Nephron (organoid): ENCODE data around the gene FPGS.

Experiments used
- H3K27ac Mint-ChIP-seq, 3 experiments: 2 replicates each; pipeline ENCODE4 v1.8.0; 2020; ENCODE audit warnings: mixed read lengths in 3 of 3, mild to moderate bottlenecking in 2 of 3, moderate library complexity in 1 of 3
- H3K27me3 Mint-ChIP-seq: 2 replicates; pipeline ENCODE4 v1.8.0; 2021; ENCODE audit warnings: low read depth, mild to moderate bottlenecking, moderate library complexity, mixed read lengths
- H3K36me3 Mint-ChIP-seq: 2 replicates; pipeline ENCODE4 v1.8.0; 2020; ENCODE audit warnings: low read depth, mixed read lengths
- H3K4me1 Mint-ChIP-seq: 2 replicates; pipeline ENCODE4 v1.8.0; 2020; ENCODE audit warnings: mixed read lengths
- H3K4me3 Mint-ChIP-seq, 3 experiments: 2 replicates each; pipeline ENCODE4 v1.8.0; 2020; ENCODE audit warnings: mild to moderate bottlenecking in 3 of 3, mixed read lengths in 3 of 3, moderate library complexity in 2 of 3
- H3K9me3 Mint-ChIP-seq: 2 replicates; pipeline ENCODE4 v1.8.0; 2020; ENCODE audit warnings: mixed read lengths
- CTCF ChIP-seq, 3 experiments: fragments of 200-600 bp; sonication (generic); IDR thresholded peaks; one replicate each; pipeline ENCODE4 v1.5.0; 2021; ENCODE audit warnings: antibody characterized with exemption in 3 of 3; ENCODE audit not compliant: unreplicated experiment in 3 of 3

Gene FPGS

GRCh38 chr9:127822108-127822507, 19.4 kb downstream of the FPGS start:
- H3K27me3 Mint-ChIP-seq: peaks cover 3% of the 10 kb centered on the region

GRCh38 chr9:127825319-127826051, 22.8 kb downstream of the FPGS start:
- H3K27me3 Mint-ChIP-seq: peaks cover 3% of the 10 kb centered on the region
- H3K9me3 Mint-ChIP-seq: no peaks in the 10 kb centered on the region
- H3K36me3 Mint-ChIP-seq: no peaks in the 10 kb centered on the region
- H3K4me1 Mint-ChIP-seq: peaks cover 42% of the 10 kb centered on the region
- TF ChIP-seq CTCF (IDR thresholded peaks at IDR 0.05; ENCODE audit: unreplicated experiment in 3 of 3): peak; percentile 37 to 63 (median 47)
- H3K4me3 Mint-ChIP-seq: peak overlapping the region in 1 of 3 experiments; percentile 21
- H3K27ac Mint-ChIP-seq: peak overlapping the region in 2 of 3 experiments; percentile 25 to 35

More at GRCh38 chr9:127822108-127822507, 19.4 kb downstream of the FPGS start:
- TF ChIP-seq CTCF (IDR thresholded peaks at IDR 0.05; ENCODE audit: unreplicated experiment in 3 of 3): no peak
- no peak overlapping the region for H3K27ac Mint-ChIP-seq
- H3K4me1 Mint-ChIP-seq: peaks cover 34% of the 10 kb centered on the region
- no peaks in the 10 kb centered on the region for H3K9me3 Mint-ChIP-seq
- no peak overlapping the region for H3K4me3 Mint-ChIP-seq
- H3K36me3 Mint-ChIP-seq: peaks cover 4% of the 10 kb centered on the region

- peak overlapping the region; percentile 89 to 98 (median 95) for H3K27ac Mint-ChIP-seq
- peaks cover 47% of the 10 kb centered on the region for H3K4me1 Mint-ChIP-seq
- H3K27me3 Mint-ChIP-seq: peaks cover 3% of the 10 kb centered on the region
- peak overlapping the region in 2 of 3 experiments; percentile 53 to 60 for H3K4me3 Mint-ChIP-seq
- no peak for TF ChIP-seq CTCF (IDR thresholded peaks at IDR 0.05; ENCODE audit: unreplicated experiment in 3 of 3)
- H3K9me3 Mint-ChIP-seq: no peaks in the 10 kb centered on the region
- no peaks in the 10 kb centered on the region for H3K36me3 Mint-ChIP-seq
Observed at GRCh38 chr9:127826253-127826913, 23.7 kb downstream of the FPGS start.

GRCh38 chr9:127828262-127829031, 25.8 kb downstream of the FPGS start:
- TF ChIP-seq CTCF (IDR thresholded peaks at IDR 0.05; ENCODE audit: unreplicated experiment in 3 of 3): no peak
- H3K4me3 Mint-ChIP-seq: peak overlapping the region; percentile 60 to 65 (median 64)
- peak overlapping the region; percentile 95 to 98 (median 95) for H3K27ac Mint-ChIP-seq
- H3K9me3 Mint-ChIP-seq: no peaks in the 10 kb centered on the region
- peaks cover 3% of the 10 kb centered on the region for H3K27me3 Mint-ChIP-seq
- H3K4me1 Mint-ChIP-seq: peaks cover 42% of the 10 kb centered on the region
- no peaks in the 10 kb centered on the region for H3K36me3 Mint-ChIP-seq

GRCh38 chr9:127829205-127829906, 26.7 kb downstream of the FPGS start:
- TF ChIP-seq CTCF (IDR thresholded peaks at IDR 0.05; ENCODE audit: unreplicated experiment in 3 of 3): no peak
- H3K9me3 Mint-ChIP-seq: no peaks in the 10 kb centered on the region
- peaks cover 46% of the 10 kb centered on the region for H3K4me1 Mint-ChIP-seq
- peaks cover 3% of the 10 kb centered on the region for H3K27me3 Mint-ChIP-seq
- peak overlapping the region; percentile 95 to 98 (median 95) for H3K27ac Mint-ChIP-seq
- peak overlapping the region; percentile 37 to 65 (median 62) for H3K4me3 Mint-ChIP-seq
- no peaks in the 10 kb centered on the region for H3K36me3 Mint-ChIP-seq
